Measurements from ENCODE around the gene ACY1. TPM values are rescaled to one million over a fixed set of nuclear protein-coding genes. Genes with fewer than 3 reads are reported as not detected.

The ACY1 gene
- 47.6 TPM for total RNA-seq

DNA sequence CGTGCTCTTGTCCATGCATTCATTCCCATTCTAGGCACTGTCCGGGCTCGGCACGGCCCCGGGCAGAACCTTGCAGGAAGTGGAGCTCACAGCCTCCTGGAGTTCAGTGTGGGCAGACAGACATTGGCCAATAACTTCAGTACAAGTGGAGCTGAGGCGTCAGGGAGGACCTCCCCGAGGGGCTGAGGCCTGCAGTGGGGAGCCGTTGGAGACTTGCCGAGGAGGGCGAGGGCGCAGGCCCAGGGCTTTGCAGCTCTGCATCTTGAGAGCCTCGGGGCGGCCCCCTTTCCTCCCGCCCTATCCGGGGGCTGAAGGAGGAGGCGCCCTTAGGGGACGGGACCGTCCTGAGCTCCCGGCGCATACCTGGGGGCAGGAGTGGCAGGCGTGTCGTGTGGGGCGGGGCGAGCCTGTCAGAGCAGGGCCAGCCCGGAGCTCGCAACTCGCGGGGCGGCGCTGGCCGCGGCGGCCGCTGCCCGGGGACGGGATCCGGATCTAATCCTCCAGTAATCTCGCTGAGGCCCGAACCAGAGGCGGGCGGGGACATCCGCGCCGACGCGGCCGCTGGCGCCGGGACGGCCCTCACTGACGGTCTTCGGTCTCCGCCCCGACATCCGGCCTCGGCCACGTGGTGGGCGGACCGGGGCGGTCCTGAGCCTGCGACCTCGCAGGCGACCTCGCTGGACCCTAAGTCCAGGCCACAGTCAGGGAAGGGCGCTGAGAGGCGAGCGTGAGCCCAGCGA is at the start of gene ACY1:
TSS of gene ACY1 (plus strand) at position 698 of the 740 bp plus-strand sequence. CDS start 530 bp downstream, outside the sequence.
- peak; percentile 89 for DNase-seq (ENCODE audit: low spot score)

DNA sequence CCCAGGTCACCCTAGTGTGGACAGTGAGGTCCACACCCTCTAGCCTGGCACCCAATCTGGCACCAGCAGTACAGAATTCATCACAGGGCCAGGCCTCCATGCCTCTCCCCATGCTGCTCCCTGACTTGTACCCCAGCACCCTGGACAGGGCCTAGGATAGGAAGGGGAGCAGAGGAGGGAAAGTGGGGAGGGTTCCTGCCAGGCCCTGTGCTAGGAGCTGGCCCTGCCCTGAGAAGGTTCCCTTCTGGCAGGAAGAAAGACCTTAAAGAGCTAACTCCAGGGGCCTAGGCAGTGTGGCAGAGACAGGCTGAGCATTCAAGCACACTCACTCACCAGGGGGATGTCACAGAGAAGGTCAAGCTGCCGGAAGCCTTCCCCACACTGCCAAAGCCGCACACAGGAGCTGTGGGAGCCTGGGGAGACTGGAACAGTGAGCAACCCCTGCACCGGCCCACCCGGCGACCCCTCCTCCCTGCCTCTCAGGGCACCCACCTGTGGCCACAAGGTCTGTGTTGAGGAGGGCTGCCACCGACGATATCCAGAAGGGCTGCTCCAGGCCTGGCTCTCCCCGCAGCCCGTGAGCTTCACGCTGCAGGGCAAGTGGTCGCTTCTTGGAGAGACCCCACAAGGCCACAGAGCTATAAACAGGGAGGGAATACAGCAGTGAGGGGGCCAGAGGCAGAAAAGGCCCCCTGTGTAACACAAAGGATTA is 49.0 kb upstream of the ACY1 start:
- DNase-seq (ENCODE audit: low spot score) = no peak

DNA sequence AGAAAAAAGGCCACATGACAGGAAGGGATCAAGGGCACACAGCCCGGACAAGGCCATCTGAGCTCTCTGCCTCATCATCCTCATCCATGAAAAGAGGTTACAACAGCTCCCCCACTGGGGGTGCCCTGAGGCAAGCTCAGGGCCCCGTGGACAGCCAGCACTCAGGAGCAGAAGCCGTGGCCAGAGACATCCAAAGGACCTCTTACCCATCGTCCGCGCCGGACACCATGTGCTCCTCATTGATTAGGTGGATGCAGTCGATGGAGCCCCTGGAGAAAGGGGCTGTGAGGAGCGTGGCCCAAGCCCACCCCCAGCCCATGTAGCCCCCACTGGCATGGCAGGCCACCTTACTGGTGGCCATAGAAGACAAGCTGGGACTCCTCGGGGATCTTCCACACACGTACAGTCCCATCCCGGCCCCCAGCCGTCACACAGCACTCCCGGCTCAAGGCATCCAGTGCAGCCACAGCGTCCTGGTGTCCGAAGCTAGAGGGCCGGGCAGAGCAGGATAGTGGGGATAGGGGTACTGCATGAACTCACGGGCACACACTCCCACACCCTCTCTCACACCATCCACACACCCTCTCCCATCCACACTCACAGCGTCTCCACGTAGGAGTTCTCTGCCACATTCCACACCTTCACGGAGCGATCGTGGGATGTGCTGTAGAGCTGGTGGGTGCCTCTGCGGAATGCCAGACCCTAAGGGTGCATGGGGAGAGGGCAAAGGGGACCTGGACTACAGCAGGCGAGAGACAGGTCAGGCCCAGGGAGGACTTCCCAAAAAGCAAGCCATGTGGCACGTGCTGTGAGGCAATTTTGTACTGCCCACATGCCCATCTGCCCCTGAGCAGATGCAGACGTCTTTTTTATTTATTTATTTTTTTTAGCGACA is 48.1 kb upstream of the ACY1 start:
- DNase-seq (ENCODE audit: low spot score) = no peak

- no peak for DNase-seq (ENCODE audit: low spot score)
Observed at GRCh38 chr3:51935886-51936755, 47.2 kb upstream of the ACY1 start.

- no peak for DNase-seq (ENCODE audit: low spot score)
Observed at GRCh38 chr3:51937014-51937413, 46.3 kb upstream of the ACY1 start.

GRCh38 chr3:51937611-51938450 is 45.5 kb upstream of the ACY1 start:
- DNase-seq (ENCODE audit: low spot score) = no peak

DNA sequence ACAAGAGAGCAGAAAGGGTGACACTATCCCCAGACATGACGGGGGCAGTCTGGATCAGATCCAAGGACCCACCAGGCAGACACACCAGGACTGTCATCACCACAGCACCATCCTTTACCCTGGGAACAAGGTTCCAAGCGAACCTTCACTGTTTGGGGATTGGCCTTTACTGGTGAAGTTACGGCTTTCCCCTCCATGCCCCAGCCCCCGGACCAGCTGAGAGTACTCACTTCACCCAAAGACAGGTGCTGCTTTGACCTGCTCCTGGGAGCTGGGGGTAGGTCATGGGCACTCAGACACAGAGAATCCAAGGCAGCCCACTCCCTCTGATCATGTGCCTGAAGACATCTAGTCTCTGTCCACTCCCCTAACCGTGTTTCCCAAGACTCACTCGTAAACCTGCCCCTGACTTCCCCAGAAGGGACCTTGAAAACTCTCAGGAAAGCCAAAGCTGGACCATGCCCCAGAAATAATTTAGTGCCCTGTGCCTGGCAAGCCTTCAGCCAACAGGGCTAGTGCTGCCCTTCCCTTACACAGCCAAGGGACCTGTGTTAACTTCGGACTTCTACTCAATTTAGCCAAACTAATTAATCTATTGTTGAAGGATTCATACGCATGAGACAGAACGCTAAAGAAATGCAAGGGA is 44.4 kb upstream of the ACY1 start:
- DNase-seq (ENCODE audit: low spot score) = no peak

GRCh38 chr3:51940648-51941462 is 42.5 kb upstream of the ACY1 start:
- DNase-seq (ENCODE audit: low spot score) = no peak

GRCh38 chr3:51941463-51941797 is 41.9 kb upstream of the ACY1 start:
- DNase-seq (ENCODE audit: low spot score) = no peak

DNA sequence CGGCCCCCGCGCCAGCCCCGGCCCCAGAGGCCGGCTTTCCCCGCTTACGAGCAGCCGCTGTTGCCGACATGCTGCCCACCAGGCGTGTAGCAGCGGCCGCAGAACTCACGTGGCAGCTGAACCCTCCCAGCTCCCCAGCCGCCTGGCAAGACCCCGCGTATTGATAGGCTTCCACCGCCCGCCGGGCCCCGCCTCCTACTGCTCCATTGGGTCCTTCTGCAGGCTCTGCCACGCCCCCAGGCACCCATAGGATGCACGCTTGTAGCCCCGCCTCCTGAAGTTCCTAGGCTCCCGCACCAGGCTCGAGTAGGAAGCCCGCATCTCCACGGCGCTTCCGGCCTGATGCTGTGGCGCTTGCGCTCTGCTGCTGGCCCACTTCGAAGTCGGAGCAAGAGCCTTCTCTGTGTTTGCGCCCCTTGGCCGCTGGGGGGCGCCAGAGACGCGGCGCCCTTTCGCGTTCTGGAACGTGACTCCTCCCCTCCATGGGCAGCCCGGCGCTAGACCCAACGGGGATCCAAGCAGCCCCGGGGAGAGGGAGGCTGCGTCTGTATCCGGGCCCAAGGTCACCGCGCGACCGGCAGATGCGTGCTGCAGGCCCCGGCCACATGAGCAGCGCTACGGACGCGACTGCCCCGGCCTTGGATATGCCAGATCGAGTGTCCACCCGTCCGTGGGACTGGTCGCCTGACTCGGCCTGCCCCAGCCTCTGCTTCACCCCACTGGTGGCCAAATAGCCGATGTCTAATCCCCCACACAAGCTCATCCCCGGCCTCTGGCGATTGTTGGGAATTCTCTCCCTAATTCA is 41.3 kb upstream of the ACY1 start, which contains the start of the genes PARP3 and RRP9:
TSS of gene PARP3 (plus strand) at position 566 of the 805 bp plus-strand sequence. CDS start 993 bp downstream, outside the sequence.
TSS of gene RRP9 (minus strand) at position 107 of the 805 bp plus-strand sequence. CDS start at position 70, 37 bp downstream.
- DNase-seq (ENCODE audit: low spot score) = peak; percentile 100

- no peak for DNase-seq (ENCODE audit: low spot score)
Observed at GRCh38 chr3:51942603-51943450, 40.5 kb upstream of the ACY1 start.

DNA sequence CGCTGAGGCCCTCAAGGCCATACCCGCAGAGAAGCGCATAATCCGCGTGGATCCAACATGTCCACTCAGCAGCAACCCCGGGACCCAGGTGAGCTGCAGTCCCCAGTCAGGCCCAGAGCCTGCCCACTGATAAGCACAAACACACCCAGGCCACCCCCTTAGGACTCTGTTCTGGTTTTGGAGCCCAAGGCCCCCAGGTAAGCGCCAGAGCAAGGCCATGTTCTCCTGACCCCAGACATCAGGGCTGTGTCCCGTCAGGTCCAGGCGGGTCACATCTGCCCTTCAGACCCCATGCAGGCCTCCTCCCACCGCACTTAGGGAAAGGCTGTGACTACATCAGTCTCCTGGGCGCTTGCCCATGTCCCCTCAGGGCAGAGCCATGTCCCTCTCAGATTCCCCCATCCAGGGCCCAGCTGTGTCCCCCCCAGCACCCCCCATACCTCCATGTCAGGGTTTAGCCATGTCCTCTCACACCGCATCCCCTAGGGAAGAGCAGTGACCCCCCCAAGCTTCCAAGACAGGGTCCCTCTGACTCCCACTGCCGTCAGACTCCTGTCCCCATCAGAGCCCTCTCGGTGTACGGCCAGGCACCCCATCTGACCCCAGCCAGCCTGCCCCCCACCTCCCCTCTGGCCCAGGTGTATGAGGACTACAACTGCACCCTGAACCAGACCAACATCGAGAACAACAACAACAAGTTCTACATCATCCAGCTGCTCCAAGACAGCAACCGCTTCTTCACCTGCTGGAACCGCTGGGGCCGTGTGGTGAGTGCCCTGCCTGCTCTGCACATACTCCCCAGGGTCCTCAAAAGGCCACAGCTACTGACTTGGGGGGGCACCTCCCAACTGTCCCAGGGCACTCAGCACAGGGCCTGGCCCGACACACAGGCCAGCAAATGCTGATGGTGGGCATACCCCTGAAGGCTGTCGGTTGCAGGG is 39.6 kb upstream of the ACY1 start:
- no peak for DNase-seq (ENCODE audit: low spot score)

DNA sequence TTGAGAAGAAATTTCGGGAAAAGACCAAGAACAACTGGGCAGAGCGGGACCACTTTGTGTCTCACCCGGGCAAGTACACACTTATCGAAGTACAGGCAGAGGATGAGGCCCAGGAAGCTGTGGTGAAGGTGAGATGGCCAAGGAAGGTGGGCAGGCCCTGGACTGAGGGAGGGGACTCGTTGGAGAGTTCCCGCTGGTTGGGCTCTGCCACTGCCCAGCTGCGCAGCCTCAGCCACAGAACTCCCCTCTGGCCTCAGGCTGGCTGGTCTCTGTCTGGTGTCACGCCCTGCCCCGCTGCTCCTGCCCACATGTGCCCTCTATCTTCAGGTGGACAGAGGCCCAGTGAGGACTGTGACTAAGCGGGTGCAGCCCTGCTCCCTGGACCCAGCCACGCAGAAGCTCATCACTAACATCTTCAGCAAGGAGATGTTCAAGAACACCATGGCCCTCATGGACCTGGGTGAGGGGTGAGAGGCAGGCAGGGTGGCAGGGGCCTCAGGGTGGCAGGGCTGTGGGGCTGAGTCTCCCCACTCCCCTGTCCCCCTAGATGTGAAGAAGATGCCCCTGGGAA is 38.8 kb upstream of the ACY1 start:
- DNase-seq (ENCODE audit: low spot score) = no peak

GRCh38 chr3:51945031-51945840 is 38.1 kb upstream of the ACY1 start:
- DNase-seq (ENCODE audit: low spot score) = no peak
